ENCODE measurements around the gene ASPSCR1. TPM values are rescaled to one million over a fixed set of nuclear protein-coding genes. Genes with fewer than 3 reads are reported as not detected.

ASPSCR1 gene
- total and polyA plus RNA-seq, 9 of the 15 experiments (the other 6 are each of a cell fraction or from before 2014, with no cell fraction given) = 0.90 to 36.9 (median 11.6) TPM

- TF ChIP-seq, protein P1, sequence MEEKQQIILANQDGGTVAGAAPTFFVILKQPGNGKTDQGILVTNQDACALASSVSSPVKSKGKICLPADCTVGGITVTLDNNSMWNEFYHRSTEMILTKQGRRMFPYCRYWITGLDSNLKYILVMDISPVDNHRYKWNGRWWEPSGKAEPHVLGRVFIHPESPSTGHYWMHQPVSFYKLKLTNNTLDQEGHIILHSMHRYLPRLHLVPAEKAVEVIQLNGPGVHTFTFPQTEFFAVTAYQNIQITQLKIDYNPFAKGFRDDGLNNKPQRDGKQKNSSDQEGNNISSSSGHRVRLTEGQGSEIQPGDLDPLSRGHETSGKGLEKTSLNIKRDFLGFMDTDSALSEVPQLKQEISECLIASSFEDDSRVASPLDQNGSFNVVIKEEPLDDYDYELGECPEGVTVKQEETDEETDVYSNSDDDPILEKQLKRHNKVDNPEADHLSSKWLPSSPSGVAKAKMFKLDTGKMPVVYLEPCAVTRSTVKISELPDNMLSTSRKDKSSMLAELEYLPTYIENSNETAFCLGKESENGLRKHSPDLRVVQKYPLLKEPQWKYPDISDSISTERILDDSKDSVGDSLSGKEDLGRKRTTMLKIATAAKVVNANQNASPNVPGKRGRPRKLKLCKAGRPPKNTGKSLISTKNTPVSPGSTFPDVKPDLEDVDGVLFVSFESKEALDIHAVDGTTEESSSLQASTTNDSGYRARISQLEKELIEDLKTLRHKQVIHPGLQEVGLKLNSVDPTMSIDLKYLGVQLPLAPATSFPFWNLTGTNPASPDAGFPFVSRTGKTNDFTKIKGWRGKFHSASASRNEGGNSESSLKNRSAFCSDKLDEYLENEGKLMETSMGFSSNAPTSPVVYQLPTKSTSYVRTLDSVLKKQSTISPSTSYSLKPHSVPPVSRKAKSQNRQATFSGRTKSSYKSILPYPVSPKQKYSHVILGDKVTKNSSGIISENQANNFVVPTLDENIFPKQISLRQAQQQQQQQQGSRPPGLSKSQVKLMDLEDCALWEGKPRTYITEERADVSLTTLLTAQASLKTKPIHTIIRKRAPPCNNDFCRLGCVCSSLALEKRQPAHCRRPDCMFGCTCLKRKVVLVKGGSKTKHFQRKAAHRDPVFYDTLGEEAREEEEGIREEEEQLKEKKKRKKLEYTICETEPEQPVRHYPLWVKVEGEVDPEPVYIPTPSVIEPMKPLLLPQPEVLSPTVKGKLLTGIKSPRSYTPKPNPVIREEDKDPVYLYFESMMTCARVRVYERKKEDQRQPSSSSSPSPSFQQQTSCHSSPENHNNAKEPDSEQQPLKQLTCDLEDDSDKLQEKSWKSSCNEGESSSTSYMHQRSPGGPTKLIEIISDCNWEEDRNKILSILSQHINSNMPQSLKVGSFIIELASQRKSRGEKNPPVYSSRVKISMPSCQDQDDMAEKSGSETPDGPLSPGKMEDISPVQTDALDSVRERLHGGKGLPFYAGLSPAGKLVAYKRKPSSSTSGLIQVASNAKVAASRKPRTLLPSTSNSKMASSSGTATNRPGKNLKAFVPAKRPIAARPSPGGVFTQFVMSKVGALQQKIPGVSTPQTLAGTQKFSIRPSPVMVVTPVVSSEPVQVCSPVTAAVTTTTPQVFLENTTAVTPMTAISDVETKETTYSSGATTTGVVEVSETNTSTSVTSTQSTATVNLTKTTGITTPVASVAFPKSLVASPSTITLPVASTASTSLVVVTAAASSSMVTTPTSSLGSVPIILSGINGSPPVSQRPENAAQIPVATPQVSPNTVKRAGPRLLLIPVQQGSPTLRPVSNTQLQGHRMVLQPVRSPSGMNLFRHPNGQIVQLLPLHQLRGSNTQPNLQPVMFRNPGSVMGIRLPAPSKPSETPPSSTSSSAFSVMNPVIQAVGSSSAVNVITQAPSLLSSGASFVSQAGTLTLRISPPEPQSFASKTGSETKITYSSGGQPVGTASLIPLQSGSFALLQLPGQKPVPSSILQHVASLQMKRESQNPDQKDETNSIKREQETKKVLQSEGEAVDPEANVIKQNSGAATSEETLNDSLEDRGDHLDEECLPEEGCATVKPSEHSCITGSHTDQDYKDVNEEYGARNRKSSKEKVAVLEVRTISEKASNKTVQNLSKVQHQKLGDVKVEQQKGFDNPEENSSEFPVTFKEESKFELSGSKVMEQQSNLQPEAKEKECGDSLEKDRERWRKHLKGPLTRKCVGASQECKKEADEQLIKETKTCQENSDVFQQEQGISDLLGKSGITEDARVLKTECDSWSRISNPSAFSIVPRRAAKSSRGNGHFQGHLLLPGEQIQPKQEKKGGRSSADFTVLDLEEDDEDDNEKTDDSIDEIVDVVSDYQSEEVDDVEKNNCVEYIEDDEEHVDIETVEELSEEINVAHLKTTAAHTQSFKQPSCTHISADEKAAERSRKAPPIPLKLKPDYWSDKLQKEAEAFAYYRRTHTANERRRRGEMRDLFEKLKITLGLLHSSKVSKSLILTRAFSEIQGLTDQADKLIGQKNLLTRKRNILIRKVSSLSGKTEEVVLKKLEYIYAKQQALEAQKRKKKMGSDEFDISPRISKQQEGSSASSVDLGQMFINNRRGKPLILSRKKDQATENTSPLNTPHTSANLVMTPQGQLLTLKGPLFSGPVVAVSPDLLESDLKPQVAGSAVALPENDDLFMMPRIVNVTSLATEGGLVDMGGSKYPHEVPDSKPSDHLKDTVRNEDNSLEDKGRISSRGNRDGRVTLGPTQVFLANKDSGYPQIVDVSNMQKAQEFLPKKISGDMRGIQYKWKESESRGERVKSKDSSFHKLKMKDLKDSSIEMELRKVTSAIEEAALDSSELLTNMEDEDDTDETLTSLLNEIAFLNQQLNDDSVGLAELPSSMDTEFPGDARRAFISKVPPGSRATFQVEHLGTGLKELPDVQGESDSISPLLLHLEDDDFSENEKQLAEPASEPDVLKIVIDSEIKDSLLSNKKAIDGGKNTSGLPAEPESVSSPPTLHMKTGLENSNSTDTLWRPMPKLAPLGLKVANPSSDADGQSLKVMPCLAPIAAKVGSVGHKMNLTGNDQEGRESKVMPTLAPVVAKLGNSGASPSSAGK (IDR thresholded peaks at IDR 0.05) = peak; percentile 81
- TF ChIP-seq RB1 (IDR thresholded peaks at IDR 0.05; ENCODE audit: low read depth) = peak; percentile 63
- TF ChIP-seq PHB2 (IDR thresholded peaks at IDR 0.05; ENCODE audit: low read depth) = no peak
- peak; percentile 36; the same call in 1 of the 2 replicates for TF ChIP-seq RAD51 (IDR thresholded peaks at IDR 0.05; ENCODE audit: borderline replicate concordance, low read depth)
- no peak for TF ChIP-seq RBM22 (IDR thresholded peaks at IDR 0.05; ENCODE audit: low read depth, low read length, poor library complexity, severe bottlenecking)
- 0 out of 2 replicates have a peak, but pooled peaks have one; percentile 41 for TF ChIP-seq XRCC5 (IDR thresholded peaks at IDR 0.05; ENCODE audit: low read depth, low read length)
- TF ChIP-seq TFAP4 (CRISPR knock-in tag; IDR thresholded peaks at IDR 0.05; ENCODE audit: borderline replicate concordance) = peak; percentile 51; the same call in 1 of the 2 replicates
- no peak for TF ChIP-seq MCM5 (IDR thresholded peaks at IDR 0.05; ENCODE audit: low read depth)
- TF ChIP-seq ZFX (CRISPR knock-in tag; IDR thresholded peaks at IDR 0.05) = peak; percentile 78
- TF ChIP-seq, protein P2, sequence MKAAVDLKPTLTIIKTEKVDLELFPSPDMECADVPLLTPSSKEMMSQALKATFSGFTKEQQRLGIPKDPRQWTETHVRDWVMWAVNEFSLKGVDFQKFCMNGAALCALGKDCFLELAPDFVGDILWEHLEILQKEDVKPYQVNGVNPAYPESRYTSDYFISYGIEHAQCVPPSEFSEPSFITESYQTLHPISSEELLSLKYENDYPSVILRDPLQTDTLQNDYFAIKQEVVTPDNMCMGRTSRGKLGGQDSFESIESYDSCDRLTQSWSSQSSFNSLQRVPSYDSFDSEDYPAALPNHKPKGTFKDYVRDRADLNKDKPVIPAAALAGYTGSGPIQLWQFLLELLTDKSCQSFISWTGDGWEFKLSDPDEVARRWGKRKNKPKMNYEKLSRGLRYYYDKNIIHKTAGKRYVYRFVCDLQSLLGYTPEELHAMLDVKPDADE (conservative IDR thresholded peaks at IDR 0.05; ENCODE audit: control insufficient read depth, low read depth, low read length) = peak; percentile 23; the same call in 1 of the 2 replicates
- TF ChIP-seq NKRF (IDR thresholded peaks at IDR 0.05; ENCODE audit: borderline replicate concordance) = peak; percentile 88
These were observed 54.6 kb downstream of the ASPSCR1 start (continued) for GRCh38 chr17:82031885-82032627.

Measured in K562 (cell line).